HL-60 (cell line): ENCODE measurements around the gene KIAA0232.

ENCODE experiments used
- CTCF ChIP-seq: IDR thresholded peaks from one replicate; pipeline ENCODE4 v1.5.1; 2011; ENCODE audit warnings: low read length, control low read depth, inconsistent platforms; ENCODE audit not compliant: insufficient read depth
- GABPA ChIP-seq: IDR thresholded peaks from 2 replicates; pipeline ENCODE4 v1.6.1; 2012; ENCODE audit warnings: low read depth
- POLR2AphosphoS5 ChIP-seq: IDR thresholded peaks from 2 replicates; pipeline ENCODE4 v1.6.1; 2012; ENCODE audit warnings: low read depth
- SPI1 ChIP-seq: IDR thresholded peaks from 2 replicates; pipeline ENCODE4 v1.6.1; 2012; ENCODE audit warnings: low read depth, mild to moderate bottlenecking, borderline replicate concordance
- TF ChIP-seq, protein P1 (sequence below): IDR thresholded peaks from 2 replicates; pipeline ENCODE4 v1.6.1; 2012; ENCODE audit warnings: low read depth; ENCODE audit not compliant: insufficient replicate concordance

- TF ChIP-seq CTCF (no peak), SPI1 (no peak), POLR2AphosphoS5 (peak; percentile 42; the same call in 1 of the 2 replicates), GABPA (no peak)
- TF ChIP-seq, protein P1, sequence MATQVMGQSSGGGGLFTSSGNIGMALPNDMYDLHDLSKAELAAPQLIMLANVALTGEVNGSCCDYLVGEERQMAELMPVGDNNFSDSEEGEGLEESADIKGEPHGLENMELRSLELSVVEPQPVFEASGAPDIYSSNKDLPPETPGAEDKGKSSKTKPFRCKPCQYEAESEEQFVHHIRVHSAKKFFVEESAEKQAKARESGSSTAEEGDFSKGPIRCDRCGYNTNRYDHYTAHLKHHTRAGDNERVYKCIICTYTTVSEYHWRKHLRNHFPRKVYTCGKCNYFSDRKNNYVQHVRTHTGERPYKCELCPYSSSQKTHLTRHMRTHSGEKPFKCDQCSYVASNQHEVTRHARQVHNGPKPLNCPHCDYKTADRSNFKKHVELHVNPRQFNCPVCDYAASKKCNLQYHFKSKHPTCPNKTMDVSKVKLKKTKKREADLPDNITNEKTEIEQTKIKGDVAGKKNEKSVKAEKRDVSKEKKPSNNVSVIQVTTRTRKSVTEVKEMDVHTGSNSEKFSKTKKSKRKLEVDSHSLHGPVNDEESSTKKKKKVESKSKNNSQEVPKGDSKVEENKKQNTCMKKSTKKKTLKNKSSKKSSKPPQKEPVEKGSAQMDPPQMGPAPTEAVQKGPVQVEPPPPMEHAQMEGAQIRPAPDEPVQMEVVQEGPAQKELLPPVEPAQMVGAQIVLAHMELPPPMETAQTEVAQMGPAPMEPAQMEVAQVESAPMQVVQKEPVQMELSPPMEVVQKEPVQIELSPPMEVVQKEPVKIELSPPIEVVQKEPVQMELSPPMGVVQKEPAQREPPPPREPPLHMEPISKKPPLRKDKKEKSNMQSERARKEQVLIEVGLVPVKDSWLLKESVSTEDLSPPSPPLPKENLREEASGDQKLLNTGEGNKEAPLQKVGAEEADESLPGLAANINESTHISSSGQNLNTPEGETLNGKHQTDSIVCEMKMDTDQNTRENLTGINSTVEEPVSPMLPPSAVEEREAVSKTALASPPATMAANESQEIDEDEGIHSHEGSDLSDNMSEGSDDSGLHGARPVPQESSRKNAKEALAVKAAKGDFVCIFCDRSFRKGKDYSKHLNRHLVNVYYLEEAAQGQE, result no peak
Measured at GRCh38 chr4:6892190-6892908, 109.8 kb downstream of the KIAA0232 start.
